Measurements from ENCODE around the gene KCNK3. TPM values are rescaled to one million over a fixed set of nuclear protein-coding genes. Genes with fewer than 3 reads are reported as not detected.

The KCNK3 gene
- total RNA-seq, 1 experiment from 2014 or later: 0.09 TPM

DNA sequence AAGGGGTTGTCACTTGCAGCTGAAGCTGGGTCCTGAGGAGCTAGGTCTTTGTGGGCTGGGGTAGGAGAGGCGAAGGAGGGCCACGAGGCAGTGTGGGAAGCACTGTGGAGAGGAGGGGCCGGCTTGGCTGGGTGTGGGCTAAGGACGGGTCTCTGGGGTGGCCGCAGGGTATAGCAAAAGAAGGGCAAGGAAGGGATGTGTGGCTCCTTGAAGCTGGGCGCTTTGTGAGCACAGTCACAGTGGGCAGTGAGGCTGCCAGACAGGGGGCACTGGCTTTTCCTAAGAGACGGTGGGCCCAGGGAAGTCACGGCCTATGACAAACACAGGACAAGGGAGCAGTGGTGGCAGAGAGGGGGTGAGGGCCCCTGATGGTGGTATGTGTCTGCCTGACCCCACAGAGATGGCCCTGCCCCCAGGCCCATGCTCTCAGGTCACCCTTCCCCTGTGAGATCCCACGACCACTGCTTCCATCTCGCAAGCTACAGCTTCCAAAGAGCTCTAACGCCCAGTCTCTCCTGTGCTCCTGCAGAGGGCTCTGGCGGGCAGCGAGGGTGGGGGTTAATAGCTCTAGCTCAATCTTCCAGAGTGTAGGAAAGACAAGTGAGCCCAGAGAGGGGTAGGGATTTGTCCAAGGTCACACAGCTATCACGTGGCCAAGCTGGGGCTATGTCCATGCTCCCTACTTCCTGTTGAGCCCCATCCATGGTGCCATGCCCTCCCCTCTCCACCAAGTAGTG is 32.4 kb downstream of the KCNK3 start:
- Histone ChIP-seq H3K14ac (ENCODE audit: insufficient read depth, low read length) (no peak overlapping the region), H3K27ac (ENCODE audit: insufficient read length, low read depth, low read length) (no peak overlapping the region), H3K56ac (ENCODE audit: insufficient read length, low read depth, low read length) (no peak overlapping the region), H4K5ac (ENCODE audit: insufficient read length, low read depth, low read length) (no peak overlapping the region), H3K4me1 (ENCODE audit: insufficient read depth, low read length) (peaks cover 4% of the 10 kb centered on the region; the same call in 1 of the 2 replicates), H4K8ac (replicated peaks; ENCODE audit: insufficient read length, low read depth, low read length) (no peak overlapping the region), H4K20me1 (ENCODE audit: control insufficient read depth, insufficient read depth, insufficient read length) (no peaks in the 10 kb centered on the region), H3K9ac (ENCODE audit: extremely low read depth, insufficient read length, low read length) (no peak overlapping the region), H2AK5ac (ENCODE audit: insufficient read length, low read length) (no peak overlapping the region), H3K79me1 (ENCODE audit: insufficient read depth, low read depth, low read length, poor library complexity, severe bottlenecking) (no peaks in the 10 kb centered on the region), H3T11ph (ENCODE audit: low read length) (no peak overlapping the region), H3K23me2 (ENCODE audit: insufficient read length, low read depth, low read length, poor library complexity, severe bottlenecking) (no peaks in the 10 kb centered on the region), H3K23ac (ENCODE audit: insufficient read length, low read depth, low read length) (no peak overlapping the region), H2BK120ac (ENCODE audit: low read depth, low read length, poor library complexity, severe bottlenecking) (no peak overlapping the region), H3K4ac (ENCODE audit: low read depth, low read length) (no peak overlapping the region), H2BK15ac (ENCODE audit: low read depth, low read length) (no peak overlapping the region), H2BK12ac (ENCODE audit: insufficient read length, low read depth, low read length) (no peak overlapping the region), H3K18ac (ENCODE audit: insufficient read length, low read depth, low read length) (no peak overlapping the region), H3K9me3 (ENCODE audit: control insufficient read depth, low read depth, low read length) (no peaks in the 10 kb centered on the region), H3K27me3 (ENCODE audit: insufficient read depth, low read length) (no peaks in the 10 kb centered on the region), H3K79me2 (ENCODE audit: insufficient read depth, low read length) (no peaks in the 10 kb centered on the region), H3K4me2 (ENCODE audit: insufficient read depth, insufficient read length, low read length) (no peak overlapping the region), H2AFZ (ENCODE audit: low read length) (no peak overlapping the region), H2BK5ac (ENCODE audit: insufficient read length, low read length) (no peak overlapping the region), H2BK20ac (ENCODE audit: low read depth, low read length, poor library complexity, severe bottlenecking) (no peak overlapping the region), H4K91ac (ENCODE audit: insufficient read length, low read depth, low read length) (no peak overlapping the region)
- Mint-ChIP-seq H3K9me3 (no peaks in the 10 kb centered on the region), H3K27me3 (ENCODE audit: low read depth) (no peaks in the 10 kb centered on the region; the same call in 1 of the 2 replicates), H3K27ac (peak overlapping the region in 1 of 3 experiments; percentile 84; a peak in 4 of 7 replicates), H3K36me3 (ENCODE audit: insufficient read depth in 1 of 3, low read depth in 3 of 3) (no peaks in the 10 kb centered on the region; a peak in 1 of 7 replicates), H3K4me1 (peaks cover 13 to 17% of the 10 kb centered on the region in 2 experiments), H3K4me3 (no peak overlapping the region)
- WGBS (ENCODE audit: extremely low coverage, insufficient read length, low lambda C conversion rate): no CpG with 5 or more reads among the region's 14 CpGs
- TF ChIP-seq, protein P1, sequence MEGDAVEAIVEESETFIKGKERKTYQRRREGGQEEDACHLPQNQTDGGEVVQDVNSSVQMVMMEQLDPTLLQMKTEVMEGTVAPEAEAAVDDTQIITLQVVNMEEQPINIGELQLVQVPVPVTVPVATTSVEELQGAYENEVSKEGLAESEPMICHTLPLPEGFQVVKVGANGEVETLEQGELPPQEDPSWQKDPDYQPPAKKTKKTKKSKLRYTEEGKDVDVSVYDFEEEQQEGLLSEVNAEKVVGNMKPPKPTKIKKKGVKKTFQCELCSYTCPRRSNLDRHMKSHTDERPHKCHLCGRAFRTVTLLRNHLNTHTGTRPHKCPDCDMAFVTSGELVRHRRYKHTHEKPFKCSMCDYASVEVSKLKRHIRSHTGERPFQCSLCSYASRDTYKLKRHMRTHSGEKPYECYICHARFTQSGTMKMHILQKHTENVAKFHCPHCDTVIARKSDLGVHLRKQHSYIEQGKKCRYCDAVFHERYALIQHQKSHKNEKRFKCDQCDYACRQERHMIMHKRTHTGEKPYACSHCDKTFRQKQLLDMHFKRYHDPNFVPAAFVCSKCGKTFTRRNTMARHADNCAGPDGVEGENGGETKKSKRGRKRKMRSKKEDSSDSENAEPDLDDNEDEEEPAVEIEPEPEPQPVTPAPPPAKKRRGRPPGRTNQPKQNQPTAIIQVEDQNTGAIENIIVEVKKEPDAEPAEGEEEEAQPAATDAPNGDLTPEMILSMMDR (conservative IDR thresholded peaks at IDR 0.05): no peak
- DNase-seq: no peak

All from H9 (cell line).